ENCODE data around the gene SOWAHB.
"Not testable (repeated sequence)": the region's sequence is repeated elsewhere in the genome, so short reads cannot be mapped to it uniquely, and the experiment has no call there.

Gene SOWAHB

GRCh38 chr4:76892601-76893000, 5.3 kb downstream of the SOWAHB start:
- peaks cover 36% of the 10 kb centered on the region for H3K27me3 ChIP-seq (ENCODE audit: control insufficient read depth, insufficient read depth, low read length)
- H3K4me3 ChIP-seq (ENCODE audit: low read length) = no peak overlapping the region

GRCh38 chr4:76892001-76892400, 5.9 kb downstream of the SOWAHB start:
- Histone ChIP-seq H3K9me3 (ENCODE audit: control insufficient read depth, low read depth, low read length) (no peaks in the 10 kb centered on the region), H3K27ac (ENCODE audit: low read length) (no peak overlapping the region), H3K9ac (ENCODE audit: low read length) (no peak overlapping the region), H3K27me3 (ENCODE audit: control insufficient read depth, insufficient read depth, low read length) (peaks cover 30% of the 10 kb centered on the region), H3K4me3 (ENCODE audit: low read length) (no peak overlapping the region), H3K4me1 (ENCODE audit: control insufficient read depth, low read depth, low read length) (no peaks in the 10 kb centered on the region), H3K36me3 (ENCODE audit: control insufficient read depth, low read depth, low read length) (no peaks in the 10 kb centered on the region)

More at GRCh38 chr4:76892601-76893000, 5.3 kb downstream of the SOWAHB start:
- no peaks in the 10 kb centered on the region for H3K36me3 ChIP-seq (ENCODE audit: control insufficient read depth, low read depth, low read length)
- H3K27ac ChIP-seq (ENCODE audit: low read length) = no peak overlapping the region
- H3K9ac ChIP-seq (ENCODE audit: low read length) = no peak overlapping the region
- H3K4me1 ChIP-seq (ENCODE audit: control insufficient read depth, low read depth, low read length) = no peaks in the 10 kb centered on the region
- H3K9me3 ChIP-seq (ENCODE audit: control insufficient read depth, low read depth, low read length) = no peaks in the 10 kb centered on the region

GRCh38 chr4:76886848-76887441, 11.0 kb downstream of the SOWAHB start:
- Histone ChIP-seq H3K4me3 (ENCODE audit: low read length) (no peak overlapping the region), H3K27ac (ENCODE audit: low read length) (no peak overlapping the region), H3K9ac (ENCODE audit: low read length) (no peak overlapping the region), H3K27me3 (ENCODE audit: control insufficient read depth, insufficient read depth, low read length) (no peaks in the 10 kb centered on the region), H3K4me1 (ENCODE audit: control insufficient read depth, low read depth, low read length) (no peaks in the 10 kb centered on the region), H3K36me3 (ENCODE audit: control insufficient read depth, low read depth, low read length) (no peaks in the 10 kb centered on the region), H3K9me3 (ENCODE audit: control insufficient read depth, low read depth, low read length) (no peaks in the 10 kb centered on the region)

GRCh38 chr4:76886214-76886613, 11.7 kb downstream of the SOWAHB start:
- Histone ChIP-seq H3K36me3 (ENCODE audit: control insufficient read depth, low read depth, low read length) (no peaks in the 10 kb centered on the region), H3K9me3 (ENCODE audit: control insufficient read depth, low read depth, low read length) (no peaks in the 10 kb centered on the region)

GRCh38 chr4:76883147-76883546, 14.8 kb downstream of the SOWAHB start:
- H3K27me3 ChIP-seq (ENCODE audit: control insufficient read depth, insufficient read depth, low read length) = no peaks in the 10 kb centered on the region
- H3K9ac ChIP-seq (ENCODE audit: low read length) = no peak overlapping the region
- H3K27ac ChIP-seq (ENCODE audit: low read length) = no peak overlapping the region
- no peaks in the 10 kb centered on the region for H3K9me3 ChIP-seq (ENCODE audit: control insufficient read depth, low read depth, low read length)
- no peaks in the 10 kb centered on the region for H3K36me3 ChIP-seq (ENCODE audit: control insufficient read depth, low read depth, low read length)
- H3K4me1 ChIP-seq (ENCODE audit: control insufficient read depth, low read depth, low read length) = peaks cover 7% of the 10 kb centered on the region
- no peak overlapping the region for H3K4me3 ChIP-seq (ENCODE audit: low read length)

More at GRCh38 chr4:76886214-76886613, 11.7 kb downstream of the SOWAHB start:
- H3K27me3 ChIP-seq (ENCODE audit: control insufficient read depth, insufficient read depth, low read length) = no peaks in the 10 kb centered on the region
- H3K9ac ChIP-seq (ENCODE audit: low read length) = no peak overlapping the region
- H3K27ac ChIP-seq (ENCODE audit: low read length) = no peak overlapping the region
- no peak overlapping the region for H3K4me3 ChIP-seq (ENCODE audit: low read length)
- no peaks in the 10 kb centered on the region for H3K4me1 ChIP-seq (ENCODE audit: control insufficient read depth, low read depth, low read length)

- peaks cover 7% of the 10 kb centered on the region for H3K4me1 ChIP-seq (ENCODE audit: control insufficient read depth, low read depth, low read length)
- H3K27me3 ChIP-seq (ENCODE audit: control insufficient read depth, insufficient read depth, low read length) = no peaks in the 10 kb centered on the region
- H3K9ac ChIP-seq (ENCODE audit: low read length) = no peak overlapping the region
- no peaks in the 10 kb centered on the region for H3K36me3 ChIP-seq (ENCODE audit: control insufficient read depth, low read depth, low read length)
- H3K9me3 ChIP-seq (ENCODE audit: control insufficient read depth, low read depth, low read length) = no peaks in the 10 kb centered on the region
- H3K27ac ChIP-seq (ENCODE audit: low read length) = no peak overlapping the region
- H3K4me3 ChIP-seq (ENCODE audit: low read length) = no peak overlapping the region
Measured at GRCh38 chr4:76882630-76883029, 15.3 kb downstream of the SOWAHB start.

GRCh38 chr4:76881375-76881774, 16.6 kb downstream of the SOWAHB start:
- Histone ChIP-seq H3K27ac (ENCODE audit: low read length) (no peak overlapping the region), H3K9me3 (ENCODE audit: control insufficient read depth, low read depth, low read length) (no peaks in the 10 kb centered on the region), H3K4me3 (ENCODE audit: low read length) (no peak overlapping the region)

GRCh38 chr4:76879731-76880364, 18.1 kb downstream of the SOWAHB start:
- H3K4me1 ChIP-seq (ENCODE audit: control insufficient read depth, low read depth, low read length) = peaks cover 7% of the 10 kb centered on the region
- H3K27me3 ChIP-seq (ENCODE audit: control insufficient read depth, insufficient read depth, low read length) = no peaks in the 10 kb centered on the region
- no peak overlapping the region for H3K9ac ChIP-seq (ENCODE audit: low read length)
- H3K9me3 ChIP-seq (ENCODE audit: control insufficient read depth, low read depth, low read length) = no peaks in the 10 kb centered on the region
- H3K27ac ChIP-seq (ENCODE audit: low read length) = no peak overlapping the region
- no peak overlapping the region for H3K4me3 ChIP-seq (ENCODE audit: low read length)
- no peaks in the 10 kb centered on the region for H3K36me3 ChIP-seq (ENCODE audit: control insufficient read depth, low read depth, low read length)

More at GRCh38 chr4:76881375-76881774, 16.6 kb downstream of the SOWAHB start:
- no peaks in the 10 kb centered on the region for H3K36me3 ChIP-seq (ENCODE audit: control insufficient read depth, low read depth, low read length)
- H3K9ac ChIP-seq (ENCODE audit: low read length) = no peak overlapping the region
- H3K27me3 ChIP-seq (ENCODE audit: control insufficient read depth, insufficient read depth, low read length) = no peaks in the 10 kb centered on the region
- H3K4me1 ChIP-seq (ENCODE audit: control insufficient read depth, low read depth, low read length) = peaks cover 7% of the 10 kb centered on the region

- not testable (repeated sequence) for H3K27ac ChIP-seq (ENCODE audit: low read length); H3K9me3 ChIP-seq (ENCODE audit: control insufficient read depth, low read depth, low read length); H3K4me1 ChIP-seq (ENCODE audit: control insufficient read depth, low read depth, low read length); H3K4me3 ChIP-seq (ENCODE audit: low read length); H3K27me3 ChIP-seq (ENCODE audit: control insufficient read depth, insufficient read depth, low read length); H3K36me3 ChIP-seq (ENCODE audit: control insufficient read depth, low read depth, low read length); H3K9ac ChIP-seq (ENCODE audit: low read length)
Measured at GRCh38 chr4:76878641-76879165, 19.2 kb downstream of the SOWAHB start.

- no peaks in the 10 kb centered on the region for H3K27me3 ChIP-seq (ENCODE audit: control insufficient read depth, insufficient read depth, low read length)
- peaks cover 7% of the 10 kb centered on the region for H3K4me1 ChIP-seq (ENCODE audit: control insufficient read depth, low read depth, low read length)
- no peak overlapping the region for H3K27ac ChIP-seq (ENCODE audit: low read length)
- no peaks in the 10 kb centered on the region for H3K36me3 ChIP-seq (ENCODE audit: control insufficient read depth, low read depth, low read length)
- no peak overlapping the region for H3K9ac ChIP-seq (ENCODE audit: low read length)
- H3K9me3 ChIP-seq (ENCODE audit: control insufficient read depth, low read depth, low read length) = no peaks in the 10 kb centered on the region
- no peak overlapping the region for H3K4me3 ChIP-seq (ENCODE audit: low read length)
Measured at GRCh38 chr4:76874176-76874575, 23.8 kb downstream of the SOWAHB start.

GRCh38 chr4:76873495-76873894, 24.4 kb downstream of the SOWAHB start:
- Histone ChIP-seq H3K27me3 (ENCODE audit: control insufficient read depth, insufficient read depth, low read length) (no peaks in the 10 kb centered on the region), H3K36me3 (ENCODE audit: control insufficient read depth, low read depth, low read length) (no peaks in the 10 kb centered on the region), H3K9ac (ENCODE audit: low read length) (no peak overlapping the region), H3K4me3 (ENCODE audit: low read length) (no peak overlapping the region), H3K27ac (ENCODE audit: low read length) (no peak overlapping the region), H3K4me1 (ENCODE audit: control insufficient read depth, low read depth, low read length) (peaks cover 1% of the 10 kb centered on the region), H3K9me3 (ENCODE audit: control insufficient read depth, low read depth, low read length) (no peaks in the 10 kb centered on the region)

- Histone ChIP-seq H3K4me3 (ENCODE audit: low read length) (no peak overlapping the region), H3K36me3 (ENCODE audit: control insufficient read depth, low read depth, low read length) (no peaks in the 10 kb centered on the region), H3K27ac (ENCODE audit: low read length) (no peak overlapping the region), H3K4me1 (ENCODE audit: control insufficient read depth, low read depth, low read length) (peaks cover 6% of the 10 kb centered on the region), H3K9ac (ENCODE audit: low read length) (no peak overlapping the region), H3K9me3 (ENCODE audit: control insufficient read depth, low read depth, low read length) (no peaks in the 10 kb centered on the region), H3K27me3 (ENCODE audit: control insufficient read depth, insufficient read depth, low read length) (no peaks in the 10 kb centered on the region)
Measured at GRCh38 chr4:76872556-76872955, 25.4 kb downstream of the SOWAHB start.
